WTC11 (cell line): Measurements from ENCODE around the gene DBN1.
A peak's percentile ranks its signal among the peaks of the same experiment; 100 is the strongest.

Source experiments
- CTCF ChIP-seq: fragments of 200-600 bp; IDR thresholded peaks from 2 replicates; pipeline ENCODE4 v1.8.0; 2022; ENCODE audit warnings: antibody characterized with exemption
- E2F4 ChIP-seq: sonication (generic); formaldehyde crosslinking; IDR thresholded peaks from 2 replicates; pipeline ENCODE4 v1.8.1; 2022; ENCODE audit warnings: low read depth, mild to moderate bottlenecking, moderate library complexity, missing genetic modification reagents, borderline replicate concordance
- ZNF232 ChIP-seq: sonication (generic); formaldehyde crosslinking; IDR thresholded peaks from 2 replicates; pipeline ENCODE4 v1.8.0; 2022; ENCODE audit warnings: mild to moderate bottlenecking, missing genetic modification reagents

- TF ChIP-seq CTCF (no peak), E2F4 (CRISPR knock-in tag) (no peak), ZNF232 (CRISPR knock-in tag) (0 out of 2 replicates have a peak, but pooled peaks have one; percentile 48)
These were observed 29.1 kb downstream of the DBN1 start for GRCh38 chr5:177444106-177445051.
